Stimulated activated CD4-positive, alpha-beta T cell treated with anti-CD3 and anti-CD28 coated beads, Interleukin-4, amount 100 ng/mL, for 1 hour (primary cell): ENCODE measurements around the gene ZNF223.

ENCODE experiments used
- DNase-seq: peaks from one replicate; pipeline ENCODE4 v3.0.0-alpha.2; 2020

Gene ZNF223

DNA sequence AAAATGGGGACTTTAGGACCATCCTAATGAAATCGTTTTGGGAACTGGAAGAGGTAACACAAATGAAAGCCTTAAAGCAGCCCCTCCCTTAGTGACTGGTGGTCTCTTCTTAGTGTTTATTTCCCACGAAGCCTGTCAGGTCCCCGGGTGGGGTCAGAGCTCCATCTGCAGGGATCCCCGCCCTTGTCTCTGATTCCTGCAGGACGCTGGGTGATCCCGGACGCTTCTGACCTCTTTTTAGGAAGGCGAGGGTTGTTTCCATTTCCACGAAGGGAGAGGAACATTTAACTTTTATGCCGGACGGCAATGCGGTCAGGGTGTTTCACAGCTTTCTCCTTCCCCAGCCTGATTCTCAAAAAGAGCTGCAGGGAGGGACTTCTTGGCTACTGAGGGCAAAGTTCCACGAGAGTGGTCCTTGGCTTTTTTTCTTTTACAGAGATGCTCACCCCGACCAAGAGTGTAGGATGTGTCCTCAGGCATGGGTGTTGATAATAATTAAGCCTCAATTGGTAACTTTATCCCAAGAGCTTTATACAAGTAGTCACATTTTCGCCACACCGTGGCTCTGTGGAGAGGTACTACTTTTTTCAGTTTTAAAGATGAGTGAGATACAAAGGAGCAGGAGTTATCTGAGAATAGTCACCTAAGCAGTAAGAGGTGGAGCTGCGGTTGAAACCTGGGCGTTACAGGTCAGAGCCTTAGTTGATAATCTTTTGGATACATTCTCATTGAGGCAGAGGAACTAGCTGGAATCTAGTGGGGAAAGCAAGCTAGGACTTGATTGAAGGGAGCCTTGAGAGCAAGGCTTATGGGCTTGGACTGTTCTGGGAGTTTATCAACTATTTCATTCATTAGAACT is 20.9 kb downstream of the ZNF223 start:
- DNase-seq, result no peak

GRCh38 chr19:44076325-44076724 is 24.5 kb downstream of the ZNF223 start:
- DNase-seq, result no peak

- no peak for DNase-seq
Observed at GRCh38 chr19:44092108-44092507, 40.3 kb downstream of the ZNF223 start.

DNA sequence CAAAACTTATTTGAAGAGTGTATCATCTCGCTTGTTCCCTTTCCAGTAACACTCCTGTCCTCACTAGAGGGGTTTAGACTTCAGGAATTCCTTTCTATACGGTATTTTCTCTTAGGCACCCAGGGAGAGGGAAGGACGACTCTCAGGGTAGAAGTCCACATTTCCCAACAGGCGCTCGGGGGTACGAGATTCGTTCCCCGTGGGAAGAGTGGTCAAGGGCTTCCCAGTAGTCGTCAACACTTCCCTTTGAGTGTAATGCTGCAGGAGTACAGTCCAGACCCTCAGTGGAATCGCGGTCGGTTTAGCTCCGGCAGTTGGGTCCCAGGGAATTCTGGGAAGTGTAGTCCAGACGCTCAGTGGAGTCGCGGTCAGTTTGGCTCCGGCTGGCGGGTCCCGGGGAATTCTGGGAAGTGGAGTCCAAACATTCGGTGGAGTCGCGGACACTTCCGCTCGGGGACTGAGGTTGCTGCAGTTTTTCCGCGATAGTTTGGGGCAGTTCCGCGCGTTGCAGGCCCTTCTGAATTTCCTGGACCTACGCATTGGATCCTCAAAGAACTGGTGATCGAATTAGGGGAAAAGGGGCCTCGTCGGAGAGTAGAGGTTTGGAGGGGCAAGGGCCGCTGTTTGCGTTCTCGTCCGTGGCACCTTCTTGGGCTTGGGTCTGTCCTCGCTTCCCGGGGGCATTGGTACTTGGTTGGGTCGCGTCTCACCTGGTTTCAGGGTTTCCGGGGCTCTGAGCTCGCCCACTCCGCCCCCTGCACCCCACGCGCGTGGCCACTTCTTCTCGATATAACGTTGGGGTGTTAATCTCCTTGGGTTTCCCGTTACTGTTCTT is 42.3 kb downstream of the ZNF223 start, which contains the start of gene ZNF224:
Gene ZNF224 (plus strand): TSS at position 431 of the 835 bp plus-strand sequence. CDS start 3,513 bp downstream, outside the sequence.
- DNase-seq, result peak; percentile 77

GRCh38 chr19:44107751-44108150 is 55.9 kb downstream of the ZNF223 start:
- no peak for DNase-seq

- DNase-seq, result no peak
Observed at GRCh38 chr19:44109458-44109857, 57.6 kb downstream of the ZNF223 start.

- DNase-seq, result no peak
Observed at GRCh38 chr19:44111910-44112463, 60.2 kb downstream of the ZNF223 start.

- no peak for DNase-seq
Observed at GRCh38 chr19:44112802-44113137, 60.9 kb downstream of the ZNF223 start.

DNA sequence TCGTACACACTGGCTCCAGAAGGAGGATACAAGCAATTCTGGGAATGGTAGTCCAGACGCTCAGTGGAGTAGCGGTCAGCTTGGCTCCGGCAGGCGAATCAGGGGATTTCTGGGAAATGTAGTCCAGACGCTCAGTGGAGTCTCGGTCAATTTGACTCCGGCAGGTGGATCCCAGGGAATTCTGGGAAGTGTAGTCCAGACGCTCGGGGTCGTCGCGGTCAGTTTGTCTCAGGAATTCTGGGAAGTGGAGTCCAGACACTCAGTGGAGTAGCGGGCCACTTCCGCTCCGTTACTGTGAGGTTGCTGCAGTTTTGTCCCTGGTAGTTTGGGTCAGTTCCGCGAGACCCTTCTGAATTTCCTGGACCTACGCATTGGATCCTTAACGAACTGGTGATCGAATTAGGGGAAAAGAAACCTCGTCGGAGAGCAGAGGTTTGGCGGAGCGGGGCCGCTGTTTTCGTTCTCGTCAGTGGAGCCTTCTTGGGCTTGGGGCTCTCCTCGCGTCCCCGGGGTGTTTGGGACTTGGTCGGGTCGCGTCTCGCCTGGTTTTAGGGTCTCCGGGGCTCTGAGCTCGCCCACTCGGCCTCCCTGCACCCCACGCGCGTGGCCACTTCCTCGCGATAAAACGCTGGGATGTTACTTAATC is 61.4 kb downstream of the ZNF223 start, which contains the start of gene ZNF225:
Gene ZNF225 (plus strand): TSS at position 262 of the 646 bp plus-strand sequence. CDS start 2,429 bp downstream, outside the sequence.
- peak; percentile 77 for DNase-seq

DNA sequence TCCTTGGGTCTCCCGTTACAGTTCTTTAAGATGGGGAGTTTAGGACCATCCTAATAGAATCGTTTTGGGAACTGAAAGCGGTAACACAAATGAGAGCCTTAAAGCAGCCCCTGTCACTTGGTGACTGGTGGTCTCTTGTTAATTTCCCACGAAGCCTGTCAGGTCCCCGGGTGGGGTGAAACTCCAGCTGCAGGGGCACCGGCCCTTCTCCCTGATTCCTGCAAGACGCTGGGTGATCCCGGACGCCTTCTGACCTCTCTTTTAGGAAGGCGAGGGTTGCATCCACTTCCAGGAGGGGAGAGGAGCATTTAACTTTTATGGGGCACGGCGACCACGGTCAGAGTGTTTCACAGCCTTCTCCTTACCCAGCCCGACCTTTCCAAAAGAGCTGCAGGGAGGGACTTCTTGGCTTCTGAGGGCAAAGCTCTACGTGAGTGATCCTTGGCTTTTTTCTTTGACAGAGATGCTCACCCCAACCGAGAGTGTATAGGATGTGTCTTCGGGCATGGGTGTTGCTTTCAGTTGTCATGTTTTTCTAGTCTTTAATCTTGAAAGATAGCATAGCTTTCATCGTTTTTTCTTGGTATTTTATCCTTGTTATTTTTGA is 62.1 kb downstream of the ZNF223 start:
- no peak for DNase-seq
